ENCODE data around the gene ZNF282.
A peak's percentile ranks its signal among the peaks of the same experiment; 100 is the strongest.
"Not testable (repeated sequence)": the region's sequence is repeated elsewhere in the genome, so short reads cannot be mapped to it uniquely, and the experiment has no call there.

Gene ZNF282

DNA sequence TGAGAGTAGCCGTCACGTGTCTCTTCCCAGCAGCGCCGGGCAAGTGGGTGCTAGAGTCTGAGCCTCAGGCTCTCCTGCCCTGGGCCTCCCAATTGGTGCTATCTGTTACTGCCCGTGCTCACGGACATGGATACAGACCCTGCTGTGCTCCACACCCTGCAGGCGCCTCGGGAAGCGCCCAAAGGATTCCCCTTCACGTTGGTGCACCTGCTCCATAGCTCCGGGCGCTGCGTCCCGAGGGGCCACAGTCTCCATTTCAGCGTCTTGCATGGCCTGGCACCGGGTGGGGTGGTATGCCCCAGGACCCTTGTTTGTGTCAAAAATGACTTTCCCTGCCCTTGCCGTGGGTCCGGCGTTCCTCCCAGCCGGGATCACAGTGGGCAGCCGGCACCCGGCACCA is 30.3 kb downstream of the ZNF282 start:
- no peak for DNase-seq

DNA sequence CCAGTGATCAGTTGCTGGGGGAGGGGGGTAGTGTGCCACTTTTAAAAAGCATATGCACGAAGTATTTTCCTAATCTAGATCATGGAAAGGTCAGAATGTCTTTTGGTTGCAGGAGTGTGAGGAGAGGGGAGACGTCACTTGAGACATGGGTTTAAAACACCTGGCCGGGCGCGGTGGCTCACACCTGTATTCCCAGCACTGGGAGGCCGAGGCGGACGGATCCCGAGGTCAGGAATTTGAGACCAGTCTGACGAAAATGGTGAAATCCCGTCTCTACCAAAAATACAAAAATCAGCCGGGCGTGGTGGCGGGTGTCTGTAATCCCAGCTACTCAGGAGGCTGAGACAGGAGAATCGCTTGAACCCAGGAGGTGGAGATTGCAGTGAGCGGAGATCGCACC is 31.0 kb downstream of the ZNF282 start:
- DNase-seq = not testable (repeated sequence)

DNA sequence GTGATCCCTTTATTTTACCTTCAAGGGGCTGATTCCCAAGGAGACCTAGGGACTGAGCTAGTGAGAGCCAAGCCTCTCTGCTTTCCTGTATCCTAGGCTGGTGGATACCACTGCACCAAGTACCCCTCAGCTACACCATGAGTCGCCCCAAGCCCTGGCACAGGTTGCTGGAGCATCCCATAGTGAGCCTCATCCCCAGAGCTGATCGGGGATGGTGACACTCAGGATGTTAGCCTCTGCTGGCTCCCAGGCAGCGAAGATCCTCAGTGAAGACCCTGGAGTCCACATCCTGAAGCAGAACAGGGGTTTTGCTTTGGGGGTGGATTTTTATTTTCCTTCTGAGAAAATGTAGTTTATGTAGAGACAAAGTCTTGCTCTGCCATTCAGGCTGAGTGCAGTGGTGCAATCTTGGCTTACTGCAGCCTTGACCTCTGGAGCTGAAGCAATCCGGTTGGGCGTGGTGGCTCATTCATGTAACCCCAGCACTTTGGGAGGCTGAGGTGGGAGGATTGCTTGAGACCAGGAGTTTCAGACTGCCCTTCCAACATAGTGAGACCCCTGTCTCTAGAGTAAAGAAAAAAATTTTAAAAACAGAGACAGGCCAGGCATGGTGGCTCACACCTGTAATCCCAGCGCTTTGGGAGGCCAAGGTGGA is 31.6 kb downstream of the ZNF282 start:
- DNase-seq = no peak

DNA sequence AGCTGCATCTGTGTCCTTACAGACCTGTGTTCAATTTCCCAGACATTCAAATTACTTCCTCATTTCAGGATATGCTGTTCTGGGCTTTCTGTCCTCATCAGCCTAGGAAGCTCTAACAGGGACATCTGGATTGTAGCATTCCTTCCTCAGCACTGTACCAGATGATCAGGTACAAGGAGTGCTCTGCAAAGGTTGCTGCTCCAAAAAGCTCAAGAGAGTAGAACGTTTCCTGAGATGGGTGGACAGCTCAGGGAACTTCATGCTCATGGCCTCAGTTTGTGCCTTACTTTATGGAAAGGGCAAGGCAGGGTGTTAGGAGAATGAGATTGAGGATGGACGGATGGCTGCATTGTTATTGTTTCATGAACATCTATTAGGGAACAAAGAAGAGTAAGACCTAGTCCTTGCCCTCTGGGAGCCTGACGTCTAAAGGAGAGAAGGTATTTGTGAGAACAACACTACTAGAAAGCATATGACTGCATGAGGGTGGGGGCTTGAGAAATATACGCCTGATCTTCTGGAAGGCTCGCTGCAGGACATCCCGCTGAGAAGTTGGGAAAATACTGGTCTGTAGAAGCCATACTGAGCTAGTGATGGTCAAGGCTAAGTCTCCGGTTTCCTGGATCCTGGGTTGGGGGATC is 33.6 kb downstream of the ZNF282 start:
- DNase-seq = no peak

DNA sequence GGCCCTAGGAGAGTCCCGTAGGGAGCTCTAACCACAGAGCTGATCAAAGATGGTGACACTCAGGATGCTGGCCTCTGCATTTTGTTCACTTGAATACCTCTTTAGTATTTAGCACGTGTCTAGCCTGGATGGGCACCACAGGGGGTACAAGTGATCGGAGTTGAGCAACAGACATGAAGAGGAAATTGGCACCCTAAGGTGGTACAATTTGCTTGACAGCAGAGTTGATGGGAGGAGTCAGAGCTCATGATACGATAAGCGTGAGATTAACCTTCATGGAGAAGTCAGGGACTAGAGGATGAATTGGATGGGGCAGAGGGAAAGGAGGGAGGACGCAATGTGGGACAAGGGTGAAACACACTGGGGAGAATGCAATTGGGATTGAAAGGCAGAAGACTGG is 34.2 kb downstream of the ZNF282 start:
- no peak for DNase-seq

DNA sequence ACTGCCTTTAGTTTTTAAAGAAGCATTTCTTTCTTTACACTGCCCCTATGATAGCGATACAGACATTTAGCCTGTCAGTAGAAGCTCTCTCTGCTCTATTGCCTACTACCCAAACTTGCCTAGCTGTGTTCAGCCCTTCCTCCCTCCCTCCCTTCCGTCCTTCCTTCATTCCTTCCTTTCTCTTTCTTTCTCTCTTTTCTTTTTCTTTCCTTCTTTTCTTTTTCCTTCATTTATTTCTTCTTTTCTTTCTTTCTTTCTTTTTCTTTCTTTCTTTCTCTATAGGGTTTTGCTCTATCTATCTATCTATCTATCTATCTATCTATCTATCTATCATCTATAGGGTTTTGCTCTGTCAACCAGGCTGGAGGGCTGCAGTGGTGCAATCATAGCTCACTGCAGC is 37.0 kb downstream of the ZNF282 start:
- DNase-seq = no peak

DNA sequence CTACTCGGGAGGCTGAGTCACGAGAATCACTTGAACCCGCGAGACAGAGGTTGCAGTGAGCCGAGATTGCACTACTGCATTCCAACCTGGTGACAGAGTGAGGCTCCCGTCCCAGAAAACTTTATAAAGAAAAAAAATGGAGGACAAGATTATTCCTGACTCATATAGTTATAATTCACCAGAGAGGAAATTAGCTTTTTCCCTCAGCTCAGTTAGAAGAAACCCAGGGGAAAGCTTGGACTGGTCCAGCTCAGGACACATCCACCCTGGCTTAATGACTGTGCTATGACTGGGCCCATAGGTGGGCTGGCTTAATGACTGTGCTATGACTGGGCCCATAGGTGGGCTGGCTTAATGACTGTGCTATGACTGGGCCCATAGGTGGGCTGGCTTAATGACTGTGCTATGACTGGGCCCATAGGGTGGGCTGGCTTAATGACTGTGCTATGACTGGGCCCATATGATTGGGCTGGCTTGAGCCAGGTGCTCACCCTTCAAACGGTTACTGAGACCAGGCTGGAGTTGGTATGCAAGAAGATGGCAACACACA is 38.4 kb downstream of the ZNF282 start:
- DNase-seq = not testable (repeated sequence)

DNA sequence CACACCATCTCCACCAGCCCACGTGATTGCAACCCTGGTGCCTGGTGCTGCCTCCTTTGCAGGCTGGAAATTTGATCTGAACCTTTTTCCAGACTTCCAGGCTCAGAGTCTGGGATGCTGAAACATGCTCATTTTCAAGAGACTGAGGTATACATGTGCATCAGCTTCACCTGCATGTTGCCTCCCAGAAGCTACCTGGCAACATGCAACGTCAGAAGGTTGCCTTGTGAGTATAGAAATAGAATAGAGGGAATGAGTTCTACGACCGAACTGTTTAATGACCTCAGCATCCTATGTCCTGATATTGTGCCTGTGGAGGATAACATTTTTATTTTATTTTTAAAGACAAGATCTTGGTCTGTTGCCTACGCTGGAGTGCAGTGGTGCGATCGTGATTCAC is 42.2 kb downstream of the ZNF282 start:
- DNase-seq = no peak

DNA sequence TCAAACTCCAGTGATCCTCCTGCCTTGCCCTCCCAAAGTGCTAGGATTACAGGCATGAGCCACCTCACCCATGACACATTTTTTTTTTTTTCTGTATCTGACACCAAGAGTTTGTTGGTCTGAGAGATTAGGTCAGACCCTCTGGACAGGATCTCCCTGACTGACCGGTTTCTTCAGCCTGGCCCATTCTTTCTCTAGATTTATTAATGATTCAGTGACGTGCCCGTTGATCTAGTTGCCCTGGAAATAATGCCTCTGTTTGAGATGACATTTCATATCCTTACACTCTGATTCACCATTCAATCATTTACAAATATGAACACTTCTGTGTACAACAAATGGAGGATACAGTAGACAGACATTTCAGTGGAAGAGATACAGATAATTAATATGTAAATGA is 42.7 kb downstream of the ZNF282 start:
- no peak for DNase-seq

DNA sequence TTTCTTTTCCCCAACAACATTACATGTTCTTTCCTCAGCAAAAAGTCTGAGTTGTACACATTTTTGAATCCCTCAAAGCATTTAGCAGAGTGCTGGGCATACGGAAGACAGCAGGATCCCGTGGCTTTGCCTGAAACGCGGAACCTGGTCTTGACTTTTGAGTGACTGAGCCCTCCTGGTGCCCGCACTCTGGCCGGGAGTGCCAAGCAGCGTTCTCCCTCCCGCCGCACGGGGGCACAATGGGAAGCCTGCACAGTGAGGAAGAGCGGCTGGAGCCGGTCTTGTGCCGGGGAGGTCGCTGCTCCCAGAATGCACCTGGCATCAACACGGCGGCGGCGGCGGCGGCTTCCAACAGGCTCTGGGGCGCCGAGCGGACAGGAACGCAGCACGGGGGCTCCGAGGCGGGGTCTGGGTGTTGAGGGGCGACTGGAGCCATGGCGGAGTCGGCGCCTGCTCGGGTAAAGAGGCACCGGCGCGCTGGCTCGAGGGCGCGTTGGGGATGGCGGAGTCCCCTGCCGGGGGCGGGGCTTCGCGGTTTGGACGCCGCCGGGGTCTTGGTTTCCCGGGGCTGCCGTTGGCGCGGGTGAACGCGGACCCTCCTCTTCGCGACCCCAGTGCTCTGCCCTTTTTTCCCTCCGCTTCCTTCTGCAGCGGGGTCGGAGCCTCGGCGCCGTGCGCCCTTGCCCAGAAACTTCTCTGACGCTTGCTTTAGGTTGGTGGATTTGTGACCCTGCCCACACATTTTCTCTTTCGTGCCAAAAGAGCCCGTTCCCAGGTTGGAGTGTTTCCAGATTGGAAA is 44.2 kb downstream of the ZNF282 start, which contains the start of gene ZNF212:
ZNF212 (plus strand) TSS at position 307 of the 799 bp plus-strand sequence; CDS start at position 435, 128 bp downstream.
- DNase-seq = peak; percentile 90

DNA sequence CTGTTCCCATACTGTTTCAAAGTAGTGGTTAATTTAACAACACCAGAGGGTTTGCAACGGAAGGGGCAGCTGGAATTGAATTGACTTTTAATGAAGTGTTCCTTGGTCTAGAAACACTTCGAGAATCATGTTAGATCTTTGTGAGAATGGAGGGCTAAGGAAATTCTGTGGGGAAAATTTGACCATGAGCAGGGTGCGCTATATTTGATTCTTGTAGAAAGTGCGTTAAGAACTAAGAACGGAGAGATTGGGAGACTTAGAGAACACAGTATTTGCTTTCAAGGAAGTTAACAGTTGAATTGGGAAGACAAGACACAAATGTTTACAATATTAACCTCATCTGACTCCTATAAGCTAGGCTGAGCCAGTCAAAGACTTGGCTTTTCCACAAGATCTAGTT is 45.3 kb downstream of the ZNF282 start:
- DNase-seq = no peak

DNA sequence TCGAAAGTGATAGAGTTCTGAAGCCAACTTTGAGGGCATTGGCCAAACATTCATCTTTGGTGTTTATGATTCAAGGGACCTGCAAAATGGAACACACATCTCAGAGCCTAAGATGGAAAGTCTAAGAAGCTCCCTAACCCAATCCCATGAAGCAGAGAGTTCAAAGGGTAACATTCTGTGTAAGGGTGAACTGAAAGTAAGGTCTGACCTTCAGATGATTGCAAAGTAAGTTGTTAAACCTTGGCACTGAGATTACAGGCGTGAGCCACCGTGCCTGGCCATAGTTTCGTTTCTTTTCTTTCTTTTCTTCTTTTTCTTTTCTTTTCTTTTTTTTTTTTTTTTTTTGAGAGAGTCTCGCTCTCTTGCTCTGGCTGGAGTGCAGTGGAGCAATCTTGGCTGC is 46.4 kb downstream of the ZNF282 start:
- DNase-seq = no peak

DNA sequence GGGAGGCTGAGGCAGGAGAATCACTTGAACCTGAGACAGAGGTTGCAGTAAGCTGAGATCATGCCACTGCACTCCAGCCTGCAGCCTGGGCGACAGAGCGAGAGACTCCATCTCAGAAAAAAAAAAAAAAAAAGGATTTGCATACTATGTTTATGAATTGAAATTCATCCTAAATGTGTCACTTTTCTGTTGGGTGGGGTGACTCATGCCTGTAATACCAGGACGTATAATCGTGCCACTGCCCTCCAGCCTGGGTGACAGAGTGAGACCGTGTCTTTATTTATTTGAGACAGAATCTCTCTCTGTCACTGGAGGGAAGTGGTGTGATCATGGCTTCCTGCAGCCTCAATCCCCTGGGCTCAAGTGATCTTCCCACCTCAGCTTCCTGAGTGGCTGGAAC is 49.9 kb downstream of the ZNF282 start:
- no peak for DNase-seq

DNA sequence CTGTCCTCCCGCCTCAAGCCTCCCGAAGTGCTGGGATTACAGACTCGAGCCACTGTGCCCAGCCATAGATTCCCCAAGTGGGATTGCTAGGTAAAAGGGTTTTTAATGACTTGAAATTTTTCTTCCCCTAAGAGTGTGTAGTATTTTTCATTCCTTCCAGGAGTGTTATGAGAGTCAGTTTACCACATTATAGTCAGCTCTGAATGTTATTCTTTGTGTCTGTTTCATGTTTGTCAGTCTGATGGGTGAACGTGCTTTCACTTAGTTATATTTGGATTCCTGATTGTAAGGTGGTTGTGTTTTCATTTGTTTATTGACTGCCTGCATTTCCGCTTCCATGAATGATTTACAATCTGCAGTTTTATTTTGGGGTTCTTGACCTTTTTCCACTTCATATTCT is 50.4 kb downstream of the ZNF282 start:
- DNase-seq = no peak

DNA sequence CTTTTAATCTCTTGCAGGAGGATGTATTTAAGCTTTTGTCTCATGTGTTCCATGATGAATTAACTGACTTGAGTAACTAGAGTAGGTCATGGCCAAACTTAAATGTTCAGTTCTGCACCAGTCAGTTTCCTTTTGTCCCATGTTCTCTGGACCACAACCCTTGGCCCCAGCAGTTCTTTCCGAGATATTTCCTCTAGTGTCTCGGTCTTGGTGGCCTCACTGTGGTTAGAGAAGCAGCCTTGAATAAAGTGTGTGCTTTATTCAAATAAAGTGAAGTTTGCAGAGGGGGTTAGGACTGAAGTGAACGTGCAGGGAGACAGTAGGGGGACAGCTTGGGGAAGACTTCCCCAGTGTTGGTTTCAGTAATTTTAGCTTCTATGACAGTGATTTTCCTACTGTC is 53.4 kb downstream of the ZNF282 start:
- no peak for DNase-seq

DNA sequence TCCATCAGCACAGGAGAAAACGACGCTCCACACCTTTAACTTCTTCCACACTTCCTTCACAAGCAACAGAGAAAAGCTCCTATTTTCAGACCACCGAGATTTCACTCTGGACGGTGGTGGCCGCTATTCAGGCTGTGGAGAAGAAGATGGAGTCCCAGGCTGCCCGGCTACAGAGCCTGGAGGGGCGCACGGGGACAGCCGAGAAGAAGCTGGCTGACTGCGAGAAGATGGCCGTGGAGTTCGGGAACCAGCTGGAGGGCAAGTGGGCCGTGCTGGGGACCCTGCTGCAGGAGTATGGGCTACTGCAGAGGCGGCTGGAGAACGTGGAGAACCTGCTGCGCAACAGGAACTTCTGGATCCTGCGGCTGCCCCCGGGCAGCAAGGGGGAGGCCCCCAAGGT is 54.8 kb downstream of the ZNF282 start:
- not testable (repeated sequence) for DNase-seq

DNA sequence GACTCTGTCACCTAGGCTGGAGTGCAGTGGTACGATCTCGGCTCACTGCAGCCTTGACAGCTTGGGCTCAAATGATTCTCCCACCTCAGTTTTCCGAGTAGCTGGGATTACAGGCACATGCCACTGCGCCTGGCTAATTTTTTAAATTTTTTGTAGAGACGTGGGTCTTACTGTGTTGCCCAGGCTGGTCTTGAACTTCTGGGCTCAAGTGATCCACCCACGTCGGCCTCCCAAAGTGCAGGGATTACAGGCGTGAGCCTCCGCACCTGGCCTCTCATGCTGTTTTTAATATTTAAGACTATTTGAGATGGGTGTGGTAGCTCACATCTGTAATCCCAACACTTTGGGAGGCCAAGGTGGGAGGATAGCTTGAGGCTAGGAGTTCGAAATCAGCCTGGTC is 56.2 kb downstream of the ZNF282 start:
- not testable (repeated sequence) for DNase-seq

DNA sequence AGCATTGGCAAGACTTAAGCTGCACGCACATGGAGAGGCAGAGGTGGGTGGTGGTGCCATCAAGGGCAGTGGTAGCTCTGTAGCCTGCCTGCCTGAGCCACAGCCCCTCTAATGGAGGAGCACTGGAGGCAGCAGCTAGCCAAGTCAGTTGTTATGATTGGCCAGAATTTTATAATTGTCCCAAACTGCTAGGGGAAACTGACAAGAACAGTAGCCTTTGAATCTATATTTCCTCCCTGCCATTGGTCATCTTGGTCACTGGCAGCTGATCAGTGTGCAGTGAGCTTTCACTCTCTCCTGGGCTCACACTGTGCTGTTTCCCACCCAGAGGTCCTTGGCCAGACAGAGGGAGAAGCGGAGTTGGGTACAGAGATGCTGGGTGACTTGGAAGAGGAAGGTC is 57.0 kb downstream of the ZNF282 start:
- DNase-seq = no peak

DNA sequence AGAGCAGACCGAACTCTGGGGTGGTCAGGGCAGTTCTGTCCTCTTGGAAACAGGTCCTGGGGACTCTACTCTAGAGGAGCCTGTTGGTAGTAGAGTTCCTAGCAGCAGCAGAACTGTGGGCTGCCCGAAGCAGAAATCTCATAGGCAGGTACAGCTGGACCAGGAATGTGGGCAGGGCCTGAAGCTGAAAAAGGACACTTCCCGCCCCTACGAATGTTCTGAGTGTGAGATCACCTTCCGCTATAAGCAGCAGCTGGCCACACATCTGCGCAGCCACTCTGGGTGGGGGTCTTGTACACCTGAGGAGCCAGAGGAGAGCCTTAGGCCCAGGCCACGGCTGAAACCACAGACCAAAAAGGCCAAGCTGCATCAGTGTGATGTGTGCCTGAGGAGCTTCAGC is 58.3 kb downstream of the ZNF282 start:
- DNase-seq = no peak

DNA sequence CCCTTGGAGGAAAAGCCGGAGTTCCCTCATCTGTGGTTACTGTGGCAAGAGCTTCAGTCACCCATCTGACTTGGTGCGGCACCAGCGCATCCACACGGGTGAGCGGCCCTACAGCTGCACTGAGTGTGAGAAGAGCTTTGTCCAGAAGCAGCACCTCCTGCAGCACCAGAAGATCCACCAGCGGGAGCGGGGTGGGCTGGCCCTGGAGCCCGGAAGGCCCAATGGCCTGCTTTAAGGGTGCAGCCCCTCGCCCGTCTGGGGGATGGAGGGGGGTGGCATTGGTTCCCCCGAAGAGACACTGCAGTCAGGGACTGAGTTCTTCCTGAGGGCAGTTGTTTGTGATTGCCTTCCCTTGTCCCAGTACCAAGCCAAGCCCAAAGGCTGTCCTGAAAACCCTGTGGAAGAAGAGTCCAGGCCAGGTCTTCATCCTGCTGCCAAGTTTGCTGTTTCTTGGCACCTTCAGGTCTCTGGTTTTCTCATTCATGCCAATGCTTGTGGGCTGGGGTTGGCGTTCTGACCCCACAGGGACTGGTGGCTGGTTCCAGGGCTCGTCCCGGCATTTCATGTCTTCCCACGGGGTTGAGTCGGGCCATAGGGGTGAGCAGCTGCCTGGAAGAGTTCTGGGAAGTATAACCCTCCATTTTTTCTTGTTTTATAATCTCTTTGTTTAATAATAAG is 59.0 kb downstream of the ZNF282 start:
- no peak for DNase-seq

DNA sequence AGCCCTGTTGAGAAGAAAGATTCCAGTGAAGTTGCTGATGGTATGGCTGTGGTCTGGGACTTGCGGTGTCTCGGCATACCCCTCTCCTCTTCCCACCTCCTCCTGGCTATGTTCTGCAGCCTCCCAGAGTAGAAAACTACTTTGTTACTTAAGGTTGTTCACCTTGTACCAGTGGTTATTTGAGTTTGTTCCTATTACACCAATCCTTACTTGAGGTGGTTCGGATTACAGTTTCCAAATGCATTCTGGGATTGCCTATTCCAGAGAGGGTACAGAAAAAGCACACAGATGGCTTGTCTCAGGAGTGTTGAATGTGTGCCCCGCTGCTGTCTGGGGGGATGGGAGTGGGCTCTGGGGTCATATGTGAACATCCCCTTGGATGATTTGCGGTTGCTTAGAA is 59.8 kb downstream of the ZNF282 start:
- no peak for DNase-seq

DNA sequence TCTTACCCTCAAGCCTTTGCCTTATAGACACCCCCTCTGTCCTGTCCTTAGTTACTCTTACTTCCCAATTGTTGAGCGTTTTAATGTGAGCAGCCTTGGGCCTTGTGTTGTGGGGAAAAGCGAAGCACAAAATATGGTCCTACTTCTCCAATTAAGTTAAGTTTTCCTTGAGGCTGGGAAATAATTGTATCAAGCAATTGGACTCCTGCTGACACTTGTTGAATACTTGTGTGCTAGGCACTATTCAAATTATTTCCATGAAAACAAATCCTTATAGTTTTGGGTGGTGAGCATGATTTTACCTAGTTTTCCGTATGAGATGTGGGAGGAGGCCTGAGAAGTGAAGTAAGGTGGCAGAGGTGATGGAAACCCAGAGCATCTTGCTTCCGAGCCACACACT is 61.2 kb downstream of the ZNF282 start:
- no peak for DNase-seq

DNA sequence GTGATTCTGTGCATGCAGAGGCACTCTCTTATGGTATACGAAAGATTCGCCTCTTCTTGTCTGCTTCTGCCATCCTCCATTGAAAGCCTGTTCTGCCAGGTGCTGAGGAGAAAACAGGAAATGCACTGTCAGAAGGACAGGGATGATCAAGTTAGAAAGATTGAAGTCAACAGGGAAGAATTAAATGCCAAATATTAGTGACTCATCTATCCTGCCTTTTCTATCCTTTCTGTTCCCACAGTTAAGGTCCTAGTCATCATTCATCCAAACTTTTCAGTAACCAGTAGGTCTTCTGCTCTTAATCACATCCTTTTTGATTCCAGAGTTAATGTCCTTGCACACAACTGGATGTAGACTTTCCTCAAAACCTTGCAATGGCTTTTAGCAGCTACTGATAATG is 61.8 kb downstream of the ZNF282 start:
- no peak for DNase-seq
